GM19324 (cell line): ENCODE measurements around the gene TRIM38.
"Not testable (repeated sequence)": the region's sequence is repeated elsewhere in the genome, so short reads cannot be mapped to it uniquely, and the experiment has no call there.

ENCODE experiments used
- ATAC-seq: cut with Tn5 transposase; IDR thresholded peaks from one replicate; pipeline ENCODE4 v1.9.1; 2021; ENCODE audit warnings: mild to moderate bottlenecking, moderate library complexity; ENCODE audit not compliant: unreplicated experiment, low FRiP score

Gene TRIM38

GRCh38 chr6:26000366-26001144 lies 38.0 kb downstream of the TRIM38 start:
- no peak for ATAC-seq

- no peak for ATAC-seq
Measured at GRCh38 chr6:26003102-26003694, 40.6 kb downstream of the TRIM38 start.

GRCh38 chr6:26006086-26006939 lies 43.7 kb downstream of the TRIM38 start:
- ATAC-seq, result no peak

GRCh38 chr6:26006940-26007305 lies 44.3 kb downstream of the TRIM38 start:
- not testable (repeated sequence) for ATAC-seq

- no peak for ATAC-seq
Measured at GRCh38 chr6:26008470-26008869, 45.9 kb downstream of the TRIM38 start.

GRCh38 chr6:26009817-26010216 lies 47.2 kb downstream of the TRIM38 start:
- no peak for ATAC-seq

GRCh38 chr6:26012061-26012460 lies 49.5 kb downstream of the TRIM38 start:
- ATAC-seq, result no peak

GRCh38 chr6:26014386-26014785 lies 51.8 kb downstream of the TRIM38 start:
- ATAC-seq, result not testable (repeated sequence)

GRCh38 chr6:26016245-26016962 lies 53.8 kb downstream of the TRIM38 start:
- no peak for ATAC-seq

- no peak for ATAC-seq
Measured at GRCh38 chr6:26016963-26017631, 54.5 kb downstream of the TRIM38 start.

GRCh38 chr6:26017632-26017966 lies 55.0 kb downstream of the TRIM38 start:
- ATAC-seq, result no peak

GRCh38 chr6:26019261-26019830 lies 56.7 kb downstream of the TRIM38 start:
- no peak for ATAC-seq

- no peak for ATAC-seq
Measured at GRCh38 chr6:26019967-26020328, 57.3 kb downstream of the TRIM38 start.

- peak; percentile 40 for ATAC-seq
Measured at GRCh38 chr6:26020329-26021000, 57.9 kb downstream of the TRIM38 start.

GRCh38 chr6:26021001-26021349 lies 58.4 kb downstream of the TRIM38 start:
- ATAC-seq, result no peak

GRCh38 chr6:26021350-26022131 lies 58.9 kb downstream of the TRIM38 start:
- peak; percentile 70 for ATAC-seq

GRCh38 chr6:26022132-26022472 lies 59.5 kb downstream of the TRIM38 start:
- ATAC-seq, result no peak

GRCh38 chr6:26022737-26023136 lies 60.1 kb downstream of the TRIM38 start:
- ATAC-seq, result no peak

- no peak for ATAC-seq
Measured at GRCh38 chr6:26024651-26025046, 62.0 kb downstream of the TRIM38 start.
